ENCODE results near the gene SETD2.
"Not testable (repeated sequence)": the region's sequence is repeated elsewhere in the genome, so short reads cannot be mapped to it uniquely, and the experiment has no call there.

SETD2 gene

DNA sequence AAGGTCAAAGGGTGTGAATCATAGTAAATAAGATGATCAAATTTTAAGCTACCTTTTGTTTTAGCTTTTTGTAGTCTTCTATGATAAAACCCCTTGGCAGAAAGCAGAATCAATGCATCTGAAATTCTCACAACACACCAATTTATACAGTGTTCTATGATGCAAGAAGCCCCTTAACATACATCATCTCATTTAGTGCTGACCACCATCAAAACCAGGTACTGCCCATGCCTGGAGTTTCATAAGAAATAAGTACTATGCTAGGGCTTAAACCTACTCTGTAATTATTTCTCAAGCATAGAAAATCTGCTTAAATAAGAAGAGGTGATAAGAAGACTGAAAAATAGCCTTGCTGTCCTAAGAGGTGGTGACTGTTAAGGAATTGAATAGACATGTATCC is 116.8 kb downstream of the SETD2 start:
- TF ChIP-seq, protein P1, sequence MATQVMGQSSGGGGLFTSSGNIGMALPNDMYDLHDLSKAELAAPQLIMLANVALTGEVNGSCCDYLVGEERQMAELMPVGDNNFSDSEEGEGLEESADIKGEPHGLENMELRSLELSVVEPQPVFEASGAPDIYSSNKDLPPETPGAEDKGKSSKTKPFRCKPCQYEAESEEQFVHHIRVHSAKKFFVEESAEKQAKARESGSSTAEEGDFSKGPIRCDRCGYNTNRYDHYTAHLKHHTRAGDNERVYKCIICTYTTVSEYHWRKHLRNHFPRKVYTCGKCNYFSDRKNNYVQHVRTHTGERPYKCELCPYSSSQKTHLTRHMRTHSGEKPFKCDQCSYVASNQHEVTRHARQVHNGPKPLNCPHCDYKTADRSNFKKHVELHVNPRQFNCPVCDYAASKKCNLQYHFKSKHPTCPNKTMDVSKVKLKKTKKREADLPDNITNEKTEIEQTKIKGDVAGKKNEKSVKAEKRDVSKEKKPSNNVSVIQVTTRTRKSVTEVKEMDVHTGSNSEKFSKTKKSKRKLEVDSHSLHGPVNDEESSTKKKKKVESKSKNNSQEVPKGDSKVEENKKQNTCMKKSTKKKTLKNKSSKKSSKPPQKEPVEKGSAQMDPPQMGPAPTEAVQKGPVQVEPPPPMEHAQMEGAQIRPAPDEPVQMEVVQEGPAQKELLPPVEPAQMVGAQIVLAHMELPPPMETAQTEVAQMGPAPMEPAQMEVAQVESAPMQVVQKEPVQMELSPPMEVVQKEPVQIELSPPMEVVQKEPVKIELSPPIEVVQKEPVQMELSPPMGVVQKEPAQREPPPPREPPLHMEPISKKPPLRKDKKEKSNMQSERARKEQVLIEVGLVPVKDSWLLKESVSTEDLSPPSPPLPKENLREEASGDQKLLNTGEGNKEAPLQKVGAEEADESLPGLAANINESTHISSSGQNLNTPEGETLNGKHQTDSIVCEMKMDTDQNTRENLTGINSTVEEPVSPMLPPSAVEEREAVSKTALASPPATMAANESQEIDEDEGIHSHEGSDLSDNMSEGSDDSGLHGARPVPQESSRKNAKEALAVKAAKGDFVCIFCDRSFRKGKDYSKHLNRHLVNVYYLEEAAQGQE (IDR thresholded peaks at IDR 0.05; ENCODE audit: insufficient replicate concordance, low read depth): no peak
- TF ChIP-seq POLR2AphosphoS5 (IDR thresholded peaks at IDR 0.05; ENCODE audit: low read depth) (no peak), GABPA (IDR thresholded peaks at IDR 0.05; ENCODE audit: low read depth) (no peak), SPI1 (IDR thresholded peaks at IDR 0.05; ENCODE audit: borderline replicate concordance, low read depth) (no peak)
- TF ChIP-seq, protein P2, sequence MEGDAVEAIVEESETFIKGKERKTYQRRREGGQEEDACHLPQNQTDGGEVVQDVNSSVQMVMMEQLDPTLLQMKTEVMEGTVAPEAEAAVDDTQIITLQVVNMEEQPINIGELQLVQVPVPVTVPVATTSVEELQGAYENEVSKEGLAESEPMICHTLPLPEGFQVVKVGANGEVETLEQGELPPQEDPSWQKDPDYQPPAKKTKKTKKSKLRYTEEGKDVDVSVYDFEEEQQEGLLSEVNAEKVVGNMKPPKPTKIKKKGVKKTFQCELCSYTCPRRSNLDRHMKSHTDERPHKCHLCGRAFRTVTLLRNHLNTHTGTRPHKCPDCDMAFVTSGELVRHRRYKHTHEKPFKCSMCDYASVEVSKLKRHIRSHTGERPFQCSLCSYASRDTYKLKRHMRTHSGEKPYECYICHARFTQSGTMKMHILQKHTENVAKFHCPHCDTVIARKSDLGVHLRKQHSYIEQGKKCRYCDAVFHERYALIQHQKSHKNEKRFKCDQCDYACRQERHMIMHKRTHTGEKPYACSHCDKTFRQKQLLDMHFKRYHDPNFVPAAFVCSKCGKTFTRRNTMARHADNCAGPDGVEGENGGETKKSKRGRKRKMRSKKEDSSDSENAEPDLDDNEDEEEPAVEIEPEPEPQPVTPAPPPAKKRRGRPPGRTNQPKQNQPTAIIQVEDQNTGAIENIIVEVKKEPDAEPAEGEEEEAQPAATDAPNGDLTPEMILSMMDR (IDR thresholded peaks at IDR 0.05; ENCODE audit: insufficient read depth, low read length): no peak
- H3K27me3 ChIP-seq (ENCODE audit: insufficient read depth, poor library complexity, severe bottlenecking): no peaks in the 10 kb centered on the region
- no peak overlapping the region for H3K27ac ChIP-seq (replicated peaks)
- DNase-seq (ENCODE audit: low read depth in 1 of 2, low spot score in 1 of 2): no peak
- H3K4me3 ChIP-seq (replicated peaks; ENCODE audit: insufficient read depth, low read length): no peak overlapping the region

DNA sequence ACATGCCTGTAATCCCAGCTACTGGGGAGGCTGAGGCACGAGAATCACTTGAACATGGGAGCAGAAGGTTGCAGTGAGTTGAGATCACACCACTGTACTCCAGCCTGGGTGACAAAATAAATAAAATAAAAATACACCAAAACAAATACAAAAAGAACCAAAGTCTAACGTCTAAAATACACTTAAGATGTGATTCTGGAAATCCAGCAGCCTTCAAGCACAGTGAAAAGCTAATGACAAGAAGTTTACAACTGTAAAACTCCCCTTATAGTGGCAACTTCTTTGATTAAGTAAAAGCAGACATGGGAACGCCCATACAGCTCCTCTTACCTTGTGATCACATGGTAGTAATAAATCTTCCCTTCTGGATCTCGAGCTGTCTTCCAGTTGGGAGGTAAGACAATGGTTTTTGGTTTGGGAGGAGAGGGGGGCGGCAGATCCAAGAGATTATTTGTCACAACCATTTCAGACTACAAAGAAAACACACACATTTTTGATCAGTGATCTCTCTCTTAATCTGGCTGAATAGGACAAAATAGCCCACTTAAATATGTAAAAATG is 121.6 kb downstream of the SETD2 start:
- no peaks in the 10 kb centered on the region for H3K27me3 ChIP-seq (ENCODE audit: insufficient read depth, poor library complexity, severe bottlenecking)
- no peak overlapping the region for H3K4me3 ChIP-seq (replicated peaks; ENCODE audit: insufficient read depth, low read length)
- no peak for DNase-seq (ENCODE audit: low read depth in 1 of 2, low spot score in 1 of 2)
- TF ChIP-seq, protein P2 (IDR thresholded peaks at IDR 0.05; ENCODE audit: insufficient read depth, low read length): no peak
- H3K27ac ChIP-seq (replicated peaks): no peak overlapping the region

DNA sequence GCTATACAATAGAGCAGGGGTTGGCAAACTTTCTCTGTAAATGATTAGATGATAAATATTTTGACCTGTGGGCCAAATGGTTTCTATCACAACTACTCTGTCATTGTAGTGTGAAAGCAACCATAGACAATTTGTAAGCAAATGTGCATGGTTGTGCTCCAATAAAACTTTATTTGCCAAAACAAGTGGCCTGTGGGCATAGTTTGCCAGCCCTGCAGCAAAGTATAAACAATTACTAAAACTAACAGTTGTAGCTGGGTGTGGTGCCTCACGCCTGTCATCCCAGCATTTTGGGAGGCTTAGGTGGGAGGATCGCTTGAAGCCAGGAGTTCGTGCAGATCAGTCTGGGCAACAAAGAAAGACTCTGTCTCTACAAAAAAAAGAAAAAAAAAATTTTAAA is 122.8 kb downstream of the SETD2 start:
- Histone ChIP-seq H3K4me3 (replicated peaks; ENCODE audit: insufficient read depth, low read length) (no peak overlapping the region), H3K27me3 (ENCODE audit: insufficient read depth, poor library complexity, severe bottlenecking) (no peaks in the 10 kb centered on the region), H3K27ac (replicated peaks) (no peak overlapping the region)
- no peak for TF ChIP-seq SPI1 (IDR thresholded peaks at IDR 0.05; ENCODE audit: borderline replicate concordance, low read depth)
- no peak for TF ChIP-seq POLR2AphosphoS5 (IDR thresholded peaks at IDR 0.05; ENCODE audit: low read depth)
- TF ChIP-seq GABPA (IDR thresholded peaks at IDR 0.05; ENCODE audit: low read depth): no peak
- TF ChIP-seq, protein P1 (IDR thresholded peaks at IDR 0.05; ENCODE audit: insufficient replicate concordance, low read depth): no peak
- TF ChIP-seq, protein P2 (IDR thresholded peaks at IDR 0.05; ENCODE audit: insufficient read depth, low read length): no peak
- no peak for DNase-seq (ENCODE audit: low read depth in 1 of 2, low spot score in 1 of 2)

DNA sequence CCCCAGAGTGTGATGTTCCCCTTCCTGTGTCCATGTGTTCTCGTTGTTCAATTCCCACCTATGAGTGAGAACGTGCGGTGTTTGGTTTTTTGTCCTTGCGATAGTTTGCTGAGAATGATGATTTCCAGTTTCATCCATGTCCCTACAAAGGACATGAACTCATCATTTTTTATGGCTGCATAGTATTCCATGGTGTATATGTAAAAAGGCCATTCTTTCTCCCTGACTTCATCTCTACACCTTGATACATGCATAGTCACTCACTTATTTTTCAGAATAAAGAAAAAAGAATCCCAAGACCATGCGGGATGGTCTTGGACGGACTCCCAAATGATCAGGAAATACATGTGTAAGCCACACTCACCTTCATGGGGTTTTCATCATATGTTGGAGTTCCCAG is 126.6 kb downstream of the SETD2 start:
- DNase-seq (ENCODE audit: low read depth in 1 of 2, low spot score in 1 of 2); H3K4me3 ChIP-seq (replicated peaks; ENCODE audit: insufficient read depth, low read length); H3K27ac ChIP-seq (replicated peaks): not testable (repeated sequence)

More for the DNA sequence above, 126.6 kb downstream of the SETD2 start:
- H3K27me3 ChIP-seq (ENCODE audit: insufficient read depth, poor library complexity, severe bottlenecking): not testable (repeated sequence)

Data from HL-60 (cell line).